Lower leg skin (tissue), 3 donors: ENCODE measurements around the gene SLC36A1.

Source experiments
- POLR2A ChIP-seq, 2 donors: fragments of 450-650 bp; IDR thresholded peaks; one replicate each; pipeline ENCODE4 v1.6.1; 2016 to 2017; ENCODE audit warnings: antibody characterized with exemption in 2 of 2, mild to moderate bottlenecking in 1 of 2, moderate library complexity in 1 of 2
- TF ChIP-seq, protein P1 (sequence below), 3 donors: fragments of 450-650 bp; IDR thresholded peaks; one replicate each; pipeline ENCODE4 v1.5.1; 2016; ENCODE audit warnings: antibody characterized with exemption in 3 of 3, mild to moderate bottlenecking in 3 of 3, moderate library complexity in 2 of 3

GRCh38 chr5:151522226-151522625 lies 74.8 kb downstream of the SLC36A1 start:
- no peak for TF ChIP-seq POLR2A (IDR thresholded peaks at IDR 0.05)
- TF ChIP-seq, protein P1, sequence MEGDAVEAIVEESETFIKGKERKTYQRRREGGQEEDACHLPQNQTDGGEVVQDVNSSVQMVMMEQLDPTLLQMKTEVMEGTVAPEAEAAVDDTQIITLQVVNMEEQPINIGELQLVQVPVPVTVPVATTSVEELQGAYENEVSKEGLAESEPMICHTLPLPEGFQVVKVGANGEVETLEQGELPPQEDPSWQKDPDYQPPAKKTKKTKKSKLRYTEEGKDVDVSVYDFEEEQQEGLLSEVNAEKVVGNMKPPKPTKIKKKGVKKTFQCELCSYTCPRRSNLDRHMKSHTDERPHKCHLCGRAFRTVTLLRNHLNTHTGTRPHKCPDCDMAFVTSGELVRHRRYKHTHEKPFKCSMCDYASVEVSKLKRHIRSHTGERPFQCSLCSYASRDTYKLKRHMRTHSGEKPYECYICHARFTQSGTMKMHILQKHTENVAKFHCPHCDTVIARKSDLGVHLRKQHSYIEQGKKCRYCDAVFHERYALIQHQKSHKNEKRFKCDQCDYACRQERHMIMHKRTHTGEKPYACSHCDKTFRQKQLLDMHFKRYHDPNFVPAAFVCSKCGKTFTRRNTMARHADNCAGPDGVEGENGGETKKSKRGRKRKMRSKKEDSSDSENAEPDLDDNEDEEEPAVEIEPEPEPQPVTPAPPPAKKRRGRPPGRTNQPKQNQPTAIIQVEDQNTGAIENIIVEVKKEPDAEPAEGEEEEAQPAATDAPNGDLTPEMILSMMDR (IDR thresholded peaks at IDR 0.05) = no peak
